Cardiac muscle cell (in vitro differentiated cells and primary cell): ENCODE data around the gene DLGAP1. TPM values are rescaled to one million over a fixed set of nuclear protein-coding genes. Genes with fewer than 3 reads are reported as not detected.

Source experiments
- DNase-seq, 2 donors: peaks; one replicate each; pipeline versions ENCODE4 v3.0.0 to v3.0.0-alpha.2; 2010 to 2017; ENCODE audit warnings: low read depth in 1 of 2, low spot score in 1 of 2
- H3K27ac ChIP-seq: fragments of 200-600 bp; sonication (generic); 2 replicates; pipeline ENCODE4 v1.5.1; 2016
- H3K27me3 ChIP-seq: fragments of 200-600 bp; sonication (generic); 2 replicates; pipeline ENCODE4 v1.6.0; 2016; ENCODE audit warnings: control low read depth
- H3K36me3 ChIP-seq: fragments of 200-600 bp; sonication (generic); 2 replicates; pipeline ENCODE4 v1.5.1; 2016; ENCODE audit warnings: control low read depth
- H3K4me1 ChIP-seq: fragments of 200-600 bp; sonication (generic); 2 replicates; pipeline ENCODE4 v1.8.1; 2017; ENCODE audit warnings: low read depth, mild to moderate bottlenecking, mixed run types
- H3K4me3 ChIP-seq: fragments of 200-600 bp; sonication (generic); 2 replicates; pipeline ENCODE4 v1.5.1; 2016; ENCODE audit warnings: mild to moderate bottlenecking
- H3K9me3 ChIP-seq: fragments of 200-600 bp; sonication (generic); 2 replicates; pipeline ENCODE4 v1.5.1; 2017; ENCODE audit warnings: low read depth, mild to moderate bottlenecking, control low read depth
- CTCF ChIP-seq: IDR thresholded peaks from 2 replicates; pipeline ENCODE4 v1.5.1; 2012; ENCODE audit warnings: low read depth, mild to moderate bottlenecking, low read length
- polyA plus RNA-seq: library from polyadenylated mRNA; unstranded; fragments of >200 nt; fragmentation: Nextera tagmentation; extraction: Ambion mirVana; gene quantifications from 2 replicates; pipeline ENCODE4 v1.2.1, GENCODE V29; 2016
- total RNA-seq: library from RNA; depleted of rRNA; stranded (reverse); fragments of >200 nt; gene quantifications from 2 replicates; pipeline ENCODE4 v1.2.3, GENCODE V29; 2016

DLGAP1 gene
- total and polyA plus RNA-seq, 2 experiments from 2014 or later, result 2.5 to 7.9 TPM

- Histone ChIP-seq H3K4me1 (no peaks in the 10 kb centered on the region), H3K27me3 (no peaks in the 10 kb centered on the region), H3K36me3 (no peaks in the 10 kb centered on the region), H3K4me3 (no peak overlapping the region), H3K9me3 (no peaks in the 10 kb centered on the region), H3K27ac (no peak overlapping the region)
- no peak for DNase-seq
- TF ChIP-seq CTCF, result no peak
Observed at GRCh38 chr18:4211111-4211837, 243.8 kb downstream of the DLGAP1 start.

DNA sequence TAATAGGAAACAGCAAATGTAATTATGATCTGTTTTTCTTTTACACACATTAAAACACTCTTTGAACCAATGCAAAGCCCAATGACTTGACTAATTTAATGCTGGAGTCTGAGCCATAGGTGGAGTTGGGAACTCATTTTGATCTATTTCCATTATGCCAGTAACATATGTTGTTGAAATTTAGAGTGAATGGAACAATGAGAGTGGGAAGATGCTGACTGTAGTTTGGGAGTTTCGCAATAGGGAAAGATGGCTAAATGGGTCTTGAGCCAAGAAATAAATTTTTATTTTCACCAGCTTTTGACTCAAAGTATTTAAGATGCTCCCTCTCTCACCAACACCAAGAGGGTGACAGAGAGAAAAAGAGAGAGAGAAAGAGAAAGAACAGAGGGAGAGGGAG, 246.7 kb downstream of the DLGAP1 start:
- Histone ChIP-seq H3K4me1 (no peaks in the 10 kb centered on the region), H3K4me3 (no peak overlapping the region), H3K9me3 (no peaks in the 10 kb centered on the region), H3K36me3 (no peaks in the 10 kb centered on the region), H3K27ac (no peak overlapping the region), H3K27me3 (no peaks in the 10 kb centered on the region)
- TF ChIP-seq CTCF, result no peak
- DNase-seq, result no peak

- Histone ChIP-seq H3K36me3 (no peaks in the 10 kb centered on the region), H3K9me3 (no peaks in the 10 kb centered on the region), H3K4me3 (no peak overlapping the region), H3K27me3 (no peaks in the 10 kb centered on the region), H3K27ac (no peak overlapping the region), H3K4me1 (no peaks in the 10 kb centered on the region)
- no peak for DNase-seq
- no peak for TF ChIP-seq CTCF
Observed at GRCh38 chr18:4207383-4207985, 247.6 kb downstream of the DLGAP1 start.

DNA sequence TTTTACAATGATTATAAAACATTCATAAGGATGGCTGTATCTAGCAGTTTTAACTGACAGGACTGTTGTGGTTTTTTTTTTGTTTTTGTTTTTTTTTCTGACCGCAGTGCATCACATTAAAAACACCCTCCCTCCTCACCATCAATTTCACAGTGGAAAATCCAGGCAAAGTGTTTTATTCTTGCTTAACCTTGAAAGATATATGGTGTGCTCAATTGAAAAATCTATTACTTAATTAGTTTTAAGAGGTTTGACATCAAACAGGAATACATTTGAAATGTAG, 250.7 kb downstream of the DLGAP1 start:
- H3K9me3 ChIP-seq, result no peaks in the 10 kb centered on the region
- H3K27me3 ChIP-seq, result no peaks in the 10 kb centered on the region
- H3K4me1 ChIP-seq, result no peaks in the 10 kb centered on the region
- H3K27ac ChIP-seq, result no peak overlapping the region
- no peak for DNase-seq
- H3K36me3 ChIP-seq, result no peaks in the 10 kb centered on the region
- no peak overlapping the region for H3K4me3 ChIP-seq
- TF ChIP-seq CTCF, result no peak

DNA sequence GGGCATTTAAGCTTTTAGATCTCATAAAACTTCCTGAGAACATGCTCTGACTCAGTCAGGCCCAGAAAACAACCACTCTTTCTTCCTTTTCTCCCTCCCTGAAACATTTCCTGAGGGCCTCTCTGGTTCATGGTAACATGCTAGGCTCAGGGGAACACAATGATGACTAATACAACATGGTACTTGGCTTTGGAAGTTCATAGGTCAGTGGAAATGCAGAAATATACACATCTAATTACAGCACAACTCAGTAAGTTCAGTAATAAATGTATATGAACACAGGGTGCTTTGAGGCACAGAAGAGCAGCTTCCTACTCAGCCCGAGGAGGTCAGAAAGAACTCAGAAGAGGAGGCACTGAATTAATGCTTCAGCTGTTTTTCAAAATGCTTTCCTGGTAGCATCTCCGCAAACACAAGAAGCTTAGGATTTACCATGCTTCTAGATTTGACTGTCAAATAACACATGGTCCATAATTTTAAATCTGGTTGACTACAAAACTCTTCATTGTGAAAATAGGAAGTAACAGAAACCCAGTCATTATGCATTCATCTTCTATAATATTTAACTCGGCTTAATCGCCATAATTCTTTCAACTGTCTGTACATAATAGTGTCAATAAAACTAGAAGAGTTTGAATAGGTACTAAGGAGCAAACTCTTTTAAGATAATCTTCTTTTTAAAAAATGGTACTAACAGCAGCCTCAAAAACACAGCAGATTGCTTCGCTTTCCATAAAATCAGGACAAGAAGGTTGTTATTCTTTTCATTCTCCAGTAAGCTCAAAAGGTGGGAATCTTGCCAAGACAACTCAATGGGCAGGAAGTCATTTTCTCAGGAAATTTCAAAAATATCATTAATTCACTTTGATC, 251.3 kb downstream of the DLGAP1 start:
- H3K27me3 ChIP-seq, result no peaks in the 10 kb centered on the region
- no peak overlapping the region for H3K27ac ChIP-seq
- no peaks in the 10 kb centered on the region for H3K9me3 ChIP-seq
- no peak overlapping the region for H3K4me3 ChIP-seq
- H3K4me1 ChIP-seq, result no peaks in the 10 kb centered on the region
- no peak for DNase-seq
- H3K36me3 ChIP-seq, result no peaks in the 10 kb centered on the region
- no peak for TF ChIP-seq CTCF
